Measurements from ENCODE around the gene BCL3.

BCL3 gene

DNA sequence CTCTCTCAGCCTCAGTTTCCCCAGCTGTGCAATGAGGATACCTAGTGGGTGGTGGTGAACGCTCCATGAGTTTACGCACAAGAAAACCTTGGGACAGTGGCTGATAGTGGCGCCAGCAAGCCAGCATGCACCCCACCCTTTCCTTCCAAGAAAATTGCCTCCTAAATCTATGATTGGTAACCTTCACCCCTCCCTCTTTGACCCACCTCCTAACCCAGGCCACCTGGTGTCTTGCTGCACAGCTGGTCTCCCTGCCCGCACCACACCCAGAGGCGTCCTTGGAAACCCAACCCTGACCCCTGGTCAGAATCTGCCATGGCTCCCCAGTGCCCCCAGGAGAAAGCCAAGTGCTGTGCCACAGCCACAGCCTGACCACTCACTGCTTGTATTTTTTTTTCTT, 22.8 kb upstream of the BCL3 start:
- TF ChIP-seq, protein P1, sequence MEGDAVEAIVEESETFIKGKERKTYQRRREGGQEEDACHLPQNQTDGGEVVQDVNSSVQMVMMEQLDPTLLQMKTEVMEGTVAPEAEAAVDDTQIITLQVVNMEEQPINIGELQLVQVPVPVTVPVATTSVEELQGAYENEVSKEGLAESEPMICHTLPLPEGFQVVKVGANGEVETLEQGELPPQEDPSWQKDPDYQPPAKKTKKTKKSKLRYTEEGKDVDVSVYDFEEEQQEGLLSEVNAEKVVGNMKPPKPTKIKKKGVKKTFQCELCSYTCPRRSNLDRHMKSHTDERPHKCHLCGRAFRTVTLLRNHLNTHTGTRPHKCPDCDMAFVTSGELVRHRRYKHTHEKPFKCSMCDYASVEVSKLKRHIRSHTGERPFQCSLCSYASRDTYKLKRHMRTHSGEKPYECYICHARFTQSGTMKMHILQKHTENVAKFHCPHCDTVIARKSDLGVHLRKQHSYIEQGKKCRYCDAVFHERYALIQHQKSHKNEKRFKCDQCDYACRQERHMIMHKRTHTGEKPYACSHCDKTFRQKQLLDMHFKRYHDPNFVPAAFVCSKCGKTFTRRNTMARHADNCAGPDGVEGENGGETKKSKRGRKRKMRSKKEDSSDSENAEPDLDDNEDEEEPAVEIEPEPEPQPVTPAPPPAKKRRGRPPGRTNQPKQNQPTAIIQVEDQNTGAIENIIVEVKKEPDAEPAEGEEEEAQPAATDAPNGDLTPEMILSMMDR (IDR thresholded peaks at IDR 0.05): no peak

DNA sequence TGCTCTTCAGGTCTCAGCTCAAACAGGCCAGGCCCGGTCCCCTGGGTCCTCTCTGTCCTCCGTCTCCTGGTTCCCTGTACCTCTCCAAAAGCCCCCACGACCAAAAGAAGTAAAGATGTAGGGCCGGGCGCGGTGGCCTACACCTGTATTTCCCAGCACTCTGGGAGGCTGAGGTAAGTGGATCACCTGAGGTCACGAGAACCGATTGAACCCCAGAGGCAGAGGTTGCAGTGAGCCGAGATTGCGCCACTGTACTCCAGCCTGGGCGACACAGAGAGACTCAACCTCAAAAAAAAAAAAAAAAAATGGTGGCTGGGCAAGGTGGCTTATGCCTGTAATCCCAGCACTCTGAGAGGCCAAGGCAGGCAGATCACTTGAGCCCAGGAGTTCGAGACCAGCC, 22.0 kb upstream of the BCL3 start:
- TF ChIP-seq, protein P1 (IDR thresholded peaks at IDR 0.05): no peak

DNA sequence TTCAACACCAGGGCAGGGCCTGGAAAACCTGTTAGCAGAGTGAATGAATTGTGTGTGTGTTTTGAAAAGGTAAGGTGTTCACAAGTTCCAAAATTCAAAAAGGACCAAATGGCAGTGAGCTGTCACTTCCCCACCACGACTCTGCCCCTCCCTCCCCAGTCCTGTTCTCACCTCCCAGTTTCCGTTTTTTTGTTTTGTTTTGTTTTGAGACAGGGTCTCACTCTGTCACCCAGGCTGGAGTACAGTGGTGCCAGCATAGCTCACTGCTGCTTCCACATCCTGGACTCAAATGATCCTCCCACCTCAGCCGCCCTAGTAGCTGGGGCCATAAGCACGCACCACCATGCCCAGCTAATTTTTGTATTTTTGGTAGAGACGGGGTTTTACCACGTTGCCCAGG, 20.3 kb upstream of the BCL3 start:
- TF ChIP-seq, protein P1 (IDR thresholded peaks at IDR 0.05): no peak

DNA sequence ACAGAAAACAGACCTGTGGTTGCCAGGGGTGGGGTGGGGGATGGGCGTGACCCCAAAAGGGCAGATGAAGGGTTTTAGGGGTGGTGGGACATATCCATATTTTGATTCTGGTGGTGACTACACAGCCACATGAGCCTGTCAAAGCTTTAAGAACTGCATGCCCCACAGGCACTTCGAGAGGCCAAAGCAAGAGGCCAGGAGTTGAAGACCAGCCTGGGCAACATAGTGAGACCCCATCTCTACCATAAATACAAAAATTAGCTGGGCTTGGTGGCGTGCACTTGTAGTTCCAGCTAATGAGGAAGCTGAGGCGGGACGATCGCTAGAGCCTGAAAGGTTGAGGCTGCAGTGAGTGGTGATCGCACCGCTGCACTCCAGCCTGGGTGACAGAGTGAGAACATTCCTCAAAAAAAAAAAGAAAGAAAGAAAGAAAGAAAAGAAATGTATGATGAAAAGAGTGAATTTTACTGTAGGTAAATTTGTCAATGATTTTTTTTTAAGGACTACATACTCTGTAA, 18.9 kb upstream of the BCL3 start:
- TF ChIP-seq, protein P1 (IDR thresholded peaks at IDR 0.05): no peak

DNA sequence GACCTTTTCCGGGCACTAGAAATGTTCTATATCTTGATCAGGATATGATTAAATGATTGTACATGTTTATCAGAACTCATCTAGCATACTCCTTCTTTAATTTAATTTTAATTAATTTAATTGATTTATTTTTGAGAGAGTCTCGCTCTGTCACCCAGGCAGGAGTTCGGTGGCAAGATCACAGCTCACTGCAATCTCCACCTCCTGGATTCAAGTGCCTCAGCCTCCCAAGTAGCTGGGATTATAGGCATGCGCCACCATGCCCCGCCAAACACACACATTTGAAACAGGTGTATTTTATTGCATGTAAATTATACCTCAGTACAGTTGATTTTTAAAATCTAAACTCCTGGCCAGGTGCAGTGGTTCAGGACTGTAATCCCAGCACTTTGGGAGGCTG, 17.4 kb upstream of the BCL3 start:
- TF ChIP-seq, protein P1 (IDR thresholded peaks at IDR 0.05): no peak

DNA sequence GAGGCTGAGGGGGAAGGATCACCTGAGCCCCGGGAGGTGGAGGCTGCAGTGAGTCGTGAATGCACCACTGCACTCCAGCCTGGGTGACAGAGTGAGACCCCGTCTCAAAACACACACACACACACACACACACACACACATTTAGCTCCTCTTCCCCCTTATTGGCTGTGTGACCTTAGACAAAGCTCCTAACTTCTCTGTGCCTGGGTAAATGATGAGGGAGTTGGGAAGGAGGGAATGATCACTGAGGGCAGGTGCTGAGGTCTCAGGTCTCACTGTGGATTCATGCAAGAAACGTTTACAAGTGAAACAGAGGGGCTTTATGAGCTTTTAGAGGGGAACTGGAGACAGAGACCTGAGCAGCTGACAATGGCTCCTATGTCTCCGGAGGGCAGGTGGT, 16.9 kb upstream of the BCL3 start:
- TF ChIP-seq, protein P1 (IDR thresholded peaks at IDR 0.05): no peak

DNA sequence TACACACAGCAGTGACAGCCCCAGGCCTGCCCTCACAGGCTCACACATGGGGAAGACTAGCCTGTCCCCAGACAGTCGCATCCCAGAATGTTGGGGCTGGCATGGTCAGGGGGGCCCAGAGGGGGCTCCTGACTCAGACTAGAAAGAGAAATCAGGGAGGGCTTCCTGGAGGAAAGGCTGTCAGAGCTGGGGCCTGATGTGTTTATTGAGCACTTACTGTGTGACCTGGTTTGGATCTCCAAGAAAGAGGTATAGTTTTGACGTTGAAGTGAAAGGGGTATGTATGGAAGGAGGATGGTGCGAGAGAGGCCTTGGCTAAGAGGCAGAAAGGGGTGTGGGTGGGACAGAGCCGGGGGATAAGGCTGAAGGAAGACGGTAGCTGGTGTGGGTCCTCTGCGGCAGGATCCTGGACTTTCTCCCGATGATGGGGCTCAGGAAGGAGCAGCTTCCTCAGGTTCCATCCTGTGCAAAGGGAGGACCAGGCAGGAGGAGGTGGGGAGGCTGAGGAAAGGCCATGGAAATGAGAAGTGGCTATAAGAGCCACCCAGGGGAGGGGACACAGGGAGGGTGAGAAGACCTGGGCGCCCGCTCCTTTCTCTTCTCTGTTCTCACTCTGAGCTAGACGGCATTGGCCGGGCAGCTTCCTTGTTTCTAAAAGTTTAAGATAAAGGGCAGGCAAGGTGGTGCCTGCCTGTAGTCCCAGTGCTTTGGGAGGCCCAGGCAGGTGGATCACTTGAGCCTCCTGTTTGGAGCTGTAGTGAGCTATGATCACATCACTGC, 16.1 kb upstream of the BCL3 start:
- TF ChIP-seq, protein P1 (IDR thresholded peaks at IDR 0.05): no peak

Measured in LNCAP (cell line).